Measurements from ENCODE around the gene P2RY4.
A peak's percentile ranks its signal among the peaks of the same experiment; 100 is the strongest.
"Not testable (repeated sequence)": the region's sequence is repeated elsewhere in the genome, so short reads cannot be mapped to it uniquely, and the experiment has no call there.

P2RY4 gene

GRCh38 chrX:70260104-70260503, at the start of gene P2RY4:
Gene P2RY4, minus strand, starts transcription at chrX:70260204. Its CDS starts 580 bp downstream, at chrX:70259624.
- DNase-seq: no peak

GRCh38 chrX:70301716-70302115, 41.7 kb upstream of the P2RY4 start:
- DNase-seq: no peak

- DNase-seq: no peak
Measured at GRCh38 chrX:70293621-70294020, 33.6 kb upstream of the P2RY4 start.

GRCh38 chrX:70292788-70293187, 32.8 kb upstream of the P2RY4 start:
- DNase-seq: no peak

GRCh38 chrX:70289793-70290770, 30.1 kb upstream of the P2RY4 start, which contains the start of the genes KIF4A and PDZD11:
Gene KIF4A, plus strand, starts transcription at chrX:70290104. Its CDS starts 355 bp downstream, at chrX:70290459.
Gene PDZD11, minus strand, starts transcription at chrX:70289927. Its CDS starts 586 bp downstream, at chrX:70289341.
- peak; percentile 84 for DNase-seq

GRCh38 chrX:70289168-70289792, 29.3 kb upstream of the P2RY4 start:
- DNase-seq: no peak

- no peak for DNase-seq
Measured at GRCh38 chrX:70281951-70282350, 21.9 kb upstream of the P2RY4 start, which contains the start of gene RAB41. Gene RAB41, plus strand, starts transcription at chrX:70282172. Its CDS starts 46 bp downstream, at chrX:70282218.

- DNase-seq: no peak
Measured at GRCh38 chrX:70280573-70280972, 20.6 kb upstream of the P2RY4 start.

GRCh38 chrX:70279081-70279480, 19.1 kb upstream of the P2RY4 start:
- DNase-seq: no peak

- not testable (repeated sequence) for DNase-seq
Measured at GRCh38 chrX:70274029-70274428, 14.0 kb upstream of the P2RY4 start.

GRCh38 chrX:70268034-70268433, 8.0 kb upstream of the P2RY4 start, which contains the start of gene ARR3:
Gene ARR3, plus strand, starts transcription at chrX:70268334. Its CDS starts 1,052 bp downstream, at chrX:70269386.
- no peak for DNase-seq

GRCh38 chrX:70264784-70265183, 4.8 kb upstream of the P2RY4 start:
- no peak for DNase-seq

- DNase-seq: peak; percentile 3
Measured at GRCh38 chrX:70262952-70263567, 3.1 kb upstream of the P2RY4 start.

- DNase-seq: no peak
Measured at GRCh38 chrX:70257423-70258288, 2.3 kb downstream of the P2RY4 start.

GRCh38 chrX:70255452-70255851, 4.6 kb downstream of the P2RY4 start:
- no peak for DNase-seq

- DNase-seq: no peak
Measured at GRCh38 chrX:70254909-70255308, 5.1 kb downstream of the P2RY4 start.

GRCh38 chrX:70254063-70254400, 6.0 kb downstream of the P2RY4 start:
- DNase-seq: no peak

GRCh38 chrX:70253377-70254062, 6.5 kb downstream of the P2RY4 start:
- no peak for DNase-seq

GRCh38 chrX:70252491-70252890, 7.5 kb downstream of the P2RY4 start:
- no peak for DNase-seq

GRCh38 chrX:70247252-70247651, 12.8 kb downstream of the P2RY4 start:
- DNase-seq: no peak

- DNase-seq: no peak
Measured at GRCh38 chrX:70244881-70245280, 15.1 kb downstream of the P2RY4 start.

GRCh38 chrX:70243601-70244000, 16.4 kb downstream of the P2RY4 start:
- not testable (repeated sequence) for DNase-seq

Data from CD4-positive, alpha-beta T cell treated with Interleukin-12 subunit alpha and Interleukin-12 subunit beta, for 1 hour (primary cell).